HG03196 (cell line): Measurements from ENCODE around the gene MPP2.
"Not testable (repeated sequence)": the region's sequence is repeated elsewhere in the genome, so short reads cannot be mapped to it uniquely, and the experiment has no call there.

ENCODE experiments used
- ATAC-seq: cut with Tn5 transposase; IDR thresholded peaks from one replicate; pipeline ENCODE4 v1.9.1; 2021; ENCODE audit not compliant: unreplicated experiment

The MPP2 gene, protein sequence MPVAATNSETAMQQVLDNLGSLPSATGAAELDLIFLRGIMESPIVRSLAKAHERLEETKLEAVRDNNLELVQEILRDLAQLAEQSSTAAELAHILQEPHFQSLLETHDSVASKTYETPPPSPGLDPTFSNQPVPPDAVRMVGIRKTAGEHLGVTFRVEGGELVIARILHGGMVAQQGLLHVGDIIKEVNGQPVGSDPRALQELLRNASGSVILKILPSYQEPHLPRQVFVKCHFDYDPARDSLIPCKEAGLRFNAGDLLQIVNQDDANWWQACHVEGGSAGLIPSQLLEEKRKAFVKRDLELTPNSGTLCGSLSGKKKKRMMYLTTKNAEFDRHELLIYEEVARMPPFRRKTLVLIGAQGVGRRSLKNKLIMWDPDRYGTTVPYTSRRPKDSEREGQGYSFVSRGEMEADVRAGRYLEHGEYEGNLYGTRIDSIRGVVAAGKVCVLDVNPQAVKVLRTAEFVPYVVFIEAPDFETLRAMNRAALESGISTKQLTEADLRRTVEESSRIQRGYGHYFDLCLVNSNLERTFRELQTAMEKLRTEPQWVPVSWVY

DNA sequence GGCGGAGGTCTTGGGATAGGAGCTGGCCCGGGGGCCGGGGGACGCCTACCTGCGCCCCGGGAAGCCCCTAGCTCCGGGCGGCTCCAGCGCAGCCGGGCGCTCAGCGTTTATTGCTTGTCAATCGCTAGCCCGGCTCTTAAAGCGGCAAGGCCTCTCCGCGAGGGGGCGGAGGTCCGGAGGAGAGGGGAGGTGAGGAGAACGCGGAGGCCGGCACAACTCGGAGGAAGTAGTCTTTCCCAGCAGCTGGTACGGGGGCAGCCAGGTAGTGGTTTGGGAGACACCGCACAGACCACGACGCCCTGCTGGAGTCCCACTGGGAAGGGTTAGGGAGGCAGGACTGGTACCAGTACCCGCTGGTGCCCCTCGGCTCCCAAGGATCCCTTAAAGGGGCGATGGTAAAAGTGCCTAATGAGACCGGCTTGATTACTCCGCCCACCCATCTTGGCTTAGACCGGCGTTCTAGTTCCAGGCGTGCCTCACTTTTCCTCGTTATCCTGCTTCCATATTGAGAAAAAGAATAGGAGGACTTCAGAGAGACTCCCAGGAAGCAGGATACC is at the start of gene MPP2:
Gene MPP2, minus strand, starts transcription at position 112 of the 557 bp plus-strand sequence. CDS start 3,076 bp downstream, outside the sequence.
- no peak for ATAC-seq

DNA sequence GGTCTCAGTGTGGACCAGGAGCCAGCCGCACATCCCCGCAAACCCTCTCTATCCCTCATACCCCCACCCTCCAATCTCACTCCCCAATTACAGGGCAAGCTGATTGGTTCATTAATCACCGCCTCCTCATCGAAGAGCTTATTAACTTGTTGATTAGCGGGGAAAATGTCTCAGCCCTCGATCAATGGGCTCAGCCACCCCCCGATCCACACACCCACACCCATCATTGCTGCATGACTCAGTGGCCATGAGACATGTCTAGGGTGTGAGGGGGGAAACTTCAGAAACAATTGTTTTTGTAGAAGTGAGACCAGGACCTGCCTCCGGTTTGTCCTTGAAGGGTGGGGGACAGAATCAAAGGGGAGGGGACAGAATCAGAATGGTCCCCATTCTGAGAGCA is 48.9 kb upstream of the MPP2 start:
- no peak for ATAC-seq

DNA sequence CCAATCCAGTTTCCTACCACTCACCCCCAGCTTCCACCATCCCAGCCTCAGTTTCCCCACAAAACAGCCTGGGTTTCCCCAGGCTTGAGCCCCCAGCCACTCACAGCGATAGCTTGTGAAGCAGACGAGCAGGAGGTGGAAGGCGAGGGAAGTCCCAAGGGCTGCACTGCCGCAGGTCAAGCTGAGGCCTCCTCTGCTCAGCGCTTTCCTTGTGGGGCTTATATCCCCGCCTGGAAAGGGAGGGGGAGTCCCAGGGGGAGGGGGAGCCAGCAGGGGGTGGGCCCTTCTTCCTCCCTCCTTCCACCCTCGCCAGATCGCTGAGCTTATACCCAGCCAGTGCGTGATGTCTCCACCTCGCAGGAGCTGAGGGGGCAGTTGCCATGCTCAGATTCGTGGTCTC is 46.4 kb upstream of the MPP2 start, which contains the start of gene PYY:
Gene PYY, minus strand, starts transcription at position 195 of the 400 bp plus-strand sequence. CDS start 457 bp downstream, outside the sequence.
- ATAC-seq: no peak

DNA sequence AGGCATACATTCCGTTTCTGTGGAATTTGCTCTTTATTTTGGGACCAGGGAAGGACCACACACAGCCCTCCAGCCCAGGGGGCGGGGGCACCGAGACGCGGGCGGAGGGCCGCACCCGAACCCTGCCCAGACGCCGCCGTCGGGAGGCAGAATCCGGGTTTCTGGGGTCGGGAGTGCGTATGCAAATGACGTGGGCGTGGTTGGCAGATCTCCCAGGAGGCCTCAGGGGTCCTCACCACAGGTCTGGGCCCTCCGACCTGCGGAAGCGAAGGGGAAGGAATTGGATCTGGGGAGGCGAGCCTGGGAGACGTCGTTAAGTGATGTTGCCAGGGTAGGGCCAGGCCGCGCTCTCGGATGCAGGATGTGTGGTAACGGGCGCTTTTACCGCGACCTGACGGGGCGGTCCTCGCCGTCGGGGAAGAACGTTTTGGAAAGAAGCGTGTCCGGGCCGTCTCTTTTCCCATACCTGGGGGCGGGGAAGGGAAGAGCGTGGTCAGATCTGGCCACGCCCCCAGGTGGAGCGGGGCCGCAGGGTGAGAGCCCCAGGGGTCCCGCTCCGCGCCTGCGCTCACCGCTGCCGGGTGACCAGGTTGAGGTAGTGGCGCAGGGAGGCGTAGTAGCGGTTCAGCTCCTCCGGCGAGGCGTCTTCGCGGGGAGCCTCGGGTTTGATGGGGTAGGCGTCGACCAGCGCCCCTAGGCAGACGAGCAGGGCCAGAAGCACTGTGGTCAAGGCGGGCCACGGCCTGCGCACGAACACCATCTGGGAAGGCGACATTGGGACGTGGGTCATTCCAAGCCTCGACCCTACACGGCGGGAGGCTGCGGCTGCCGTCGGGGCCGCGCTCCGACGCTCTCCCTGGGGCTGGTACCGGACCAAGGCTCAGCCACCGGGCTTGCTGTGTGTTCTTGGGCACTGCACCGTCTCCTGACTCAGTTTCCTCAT is 45.7 kb upstream of the MPP2 start:
- no peak for ATAC-seq

DNA sequence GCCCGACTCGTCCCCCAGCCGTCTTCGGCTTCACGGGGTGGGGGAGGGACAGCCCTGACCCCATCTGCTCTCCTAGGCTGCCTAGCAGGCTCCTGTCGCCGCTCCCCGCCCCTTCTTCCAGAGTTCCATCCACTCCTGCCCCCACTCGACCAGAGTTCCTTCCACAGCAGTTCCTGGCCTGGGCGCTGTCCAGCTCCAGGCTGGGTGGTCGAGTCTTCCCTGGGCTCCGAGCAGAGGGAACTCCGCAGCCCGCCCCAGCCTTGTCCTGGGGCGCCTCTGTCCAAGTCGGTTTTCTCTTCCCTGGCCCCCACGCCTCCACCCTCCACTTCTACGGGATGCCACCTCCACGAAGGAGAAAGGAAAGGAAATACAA is 45.0 kb upstream of the MPP2 start:
- no peak for ATAC-seq

DNA sequence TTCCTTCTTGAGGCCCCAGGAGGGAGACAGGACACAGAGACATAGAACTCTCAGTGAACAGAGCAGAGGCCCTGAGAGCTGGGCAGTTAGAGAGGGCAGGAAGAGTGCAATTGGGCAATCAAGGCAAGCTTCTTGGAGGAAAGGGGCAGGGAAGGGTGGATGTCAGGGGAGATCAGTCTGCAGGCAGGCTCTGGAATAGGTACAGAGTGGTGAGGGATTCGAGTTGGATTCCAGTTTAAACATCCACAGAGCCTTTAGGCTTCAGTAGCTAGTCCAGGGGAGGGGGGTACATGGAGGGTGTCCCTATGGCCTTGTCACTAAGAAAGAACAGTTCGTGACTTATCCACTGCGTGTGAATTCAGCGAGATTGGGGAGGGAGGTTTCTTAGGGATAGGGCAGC is 44.4 kb upstream of the MPP2 start:
- no peak for ATAC-seq

DNA sequence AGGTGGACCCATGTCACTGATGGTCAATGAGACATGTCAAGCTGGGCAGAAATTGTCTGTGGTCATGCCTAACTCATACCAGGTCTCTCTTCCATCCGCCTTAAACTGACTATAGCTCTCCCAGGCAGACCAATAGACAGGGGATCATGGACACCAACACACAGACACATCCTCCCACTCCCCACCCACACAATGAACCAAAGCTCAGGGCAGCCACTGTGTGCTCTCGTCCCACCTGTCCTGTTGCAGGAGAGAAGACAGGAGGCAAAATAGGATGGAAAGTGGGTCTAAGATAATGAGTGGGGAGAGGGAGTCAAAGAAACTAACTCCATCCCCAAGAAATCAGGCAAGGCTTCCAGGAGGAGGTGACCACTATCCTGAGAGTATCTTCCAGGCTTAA is 43.2 kb upstream of the MPP2 start:
- no peak for ATAC-seq

DNA sequence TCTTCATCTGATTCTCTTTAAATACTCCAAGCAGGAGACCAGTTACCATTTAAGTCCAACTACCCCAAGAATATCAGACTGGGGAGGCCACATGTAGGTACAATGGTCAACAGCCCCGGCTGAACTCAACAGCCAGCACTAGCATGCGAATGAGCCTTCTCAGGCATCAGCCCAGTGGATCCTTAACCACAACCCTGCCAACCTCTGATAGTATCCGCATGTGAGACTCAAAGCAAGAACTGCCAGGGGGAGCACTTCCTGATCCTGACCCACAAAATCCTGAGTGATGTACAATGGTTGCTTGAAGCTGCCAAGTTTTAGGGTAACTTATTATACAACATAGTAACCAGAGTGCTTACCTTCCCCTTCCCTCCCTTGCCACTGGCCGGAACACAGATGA is 42.4 kb upstream of the MPP2 start:
- ATAC-seq: no peak

DNA sequence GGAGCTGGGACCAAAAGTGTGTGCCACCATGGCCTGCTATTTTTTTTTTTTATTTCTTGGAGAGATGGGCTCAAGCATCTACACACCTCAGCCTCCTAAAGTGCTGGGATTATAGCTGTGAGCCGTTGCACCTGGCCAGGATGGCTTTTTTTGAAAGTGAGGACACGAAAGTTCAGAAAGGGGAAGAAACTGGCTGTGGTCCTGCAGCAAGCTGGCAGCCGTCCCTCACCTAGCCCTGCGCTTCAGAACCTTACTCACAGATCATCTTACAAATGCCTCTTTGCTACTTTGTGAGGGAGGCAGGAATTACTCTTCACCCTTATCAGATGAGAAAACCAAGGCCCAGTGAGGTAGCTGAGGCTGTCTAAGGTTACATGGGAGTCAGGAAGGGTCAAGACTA is 39.4 kb upstream of the MPP2 start:
- ATAC-seq: no peak

DNA sequence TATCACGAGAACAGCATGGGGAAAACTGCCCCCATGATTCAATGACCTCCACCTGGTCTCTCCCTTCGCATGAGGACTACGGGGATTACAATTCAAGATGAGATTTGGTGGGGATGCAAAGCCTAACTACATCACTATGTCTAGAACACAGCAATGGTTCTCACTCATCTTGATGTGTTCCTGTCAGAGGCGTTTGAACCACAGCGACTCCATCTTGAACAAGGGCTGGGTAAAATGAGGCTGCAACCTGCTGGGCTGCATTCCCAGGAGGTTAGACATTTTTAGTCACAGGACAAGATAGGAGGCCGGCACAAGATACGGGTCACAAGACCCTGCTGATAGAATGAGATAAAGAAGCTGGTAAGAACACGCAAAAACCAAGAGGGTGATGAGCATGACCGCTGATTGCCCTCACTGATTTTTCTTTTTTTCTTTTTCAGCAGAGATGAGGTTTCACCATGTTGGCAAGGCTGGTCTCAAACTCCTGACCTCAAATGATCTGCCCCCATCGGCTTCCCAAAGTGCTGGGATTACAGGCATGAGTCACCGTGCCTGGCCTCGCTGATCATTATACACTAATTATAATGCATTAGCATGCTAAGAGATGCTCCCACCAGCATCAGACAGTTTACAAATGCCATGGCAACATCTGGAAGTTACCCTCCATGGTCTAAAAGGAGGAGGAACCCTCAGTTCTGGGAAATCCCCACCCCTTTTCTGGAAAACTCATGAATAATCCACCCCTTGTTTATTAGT is 37.9 kb upstream of the MPP2 start:
- ATAC-seq: no peak

DNA sequence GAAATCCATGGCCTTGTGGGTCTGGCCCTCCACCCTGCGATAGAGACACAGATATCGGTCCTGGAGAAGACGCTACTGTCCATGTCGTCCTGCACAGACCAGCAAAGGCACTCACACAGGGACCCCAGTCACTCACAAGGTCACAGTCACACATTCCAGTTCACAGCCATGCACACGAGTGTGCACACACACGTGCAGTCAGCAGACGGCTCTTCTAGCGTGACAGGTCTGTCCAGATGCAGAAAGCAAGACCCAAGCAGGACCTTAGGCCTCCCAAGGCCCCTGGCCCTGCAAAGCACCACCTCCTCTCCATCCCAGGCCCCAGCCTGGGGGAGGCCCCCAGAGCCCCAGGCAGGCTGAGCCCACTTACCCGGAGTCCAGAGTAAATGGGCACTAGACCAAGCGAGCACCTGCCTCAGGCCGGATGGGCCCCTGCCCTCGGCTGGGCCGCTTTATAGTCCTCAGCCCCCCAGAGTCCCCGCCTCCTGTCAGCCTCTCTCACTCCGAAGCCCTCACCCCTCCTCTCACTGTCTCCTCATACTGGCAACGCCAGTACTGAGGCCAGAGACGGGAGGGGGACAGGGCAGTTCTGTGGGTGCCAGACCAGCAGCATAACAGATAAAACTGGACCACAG is 34.8 kb upstream of the MPP2 start, which contains the start of gene PPY:
Gene PPY, minus strand, starts transcription at position 426 of the 635 bp plus-strand sequence. CDS start 822 bp downstream, outside the sequence.
- ATAC-seq: no peak

DNA sequence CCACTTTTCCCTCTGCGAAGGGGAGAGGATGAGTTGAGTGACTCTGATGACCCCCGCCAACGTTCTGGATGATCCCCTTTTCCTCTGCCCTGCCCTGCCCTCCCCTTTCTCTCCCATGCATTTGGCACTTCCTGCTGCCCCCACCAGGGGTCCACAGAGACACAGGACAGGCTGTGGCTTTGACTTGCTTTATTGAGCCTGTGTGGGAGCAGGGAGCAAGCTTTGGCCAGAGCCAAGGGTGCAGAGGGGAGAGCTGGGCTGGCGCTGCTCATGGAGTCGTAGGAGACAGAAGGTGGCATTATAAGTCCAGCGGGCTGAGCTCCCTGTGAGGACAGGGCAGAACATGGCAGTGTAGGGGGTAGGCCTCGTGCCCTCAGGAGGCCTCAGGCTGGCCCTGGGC is 33.3 kb upstream of the MPP2 start:
- no peak for ATAC-seq

DNA sequence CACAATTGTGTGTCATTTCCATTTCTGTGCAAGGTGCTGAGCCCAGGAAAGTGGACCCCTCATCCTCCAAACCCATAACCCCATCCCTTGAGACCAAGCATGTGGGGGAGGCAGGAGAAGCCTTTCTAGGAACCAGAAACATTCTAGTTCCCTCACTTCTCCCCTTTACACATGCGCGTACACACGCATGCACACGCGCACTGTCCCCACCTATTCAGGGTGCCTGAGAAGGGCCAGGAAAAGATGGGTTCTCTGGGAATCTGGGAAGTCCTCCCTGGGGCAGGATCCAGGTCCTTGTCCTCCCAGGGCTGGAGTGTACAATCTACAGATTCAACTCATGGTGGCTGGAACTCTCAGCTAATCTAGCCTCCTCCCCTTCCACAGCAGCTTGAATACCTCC is 32.5 kb upstream of the MPP2 start:
- no peak for ATAC-seq

DNA sequence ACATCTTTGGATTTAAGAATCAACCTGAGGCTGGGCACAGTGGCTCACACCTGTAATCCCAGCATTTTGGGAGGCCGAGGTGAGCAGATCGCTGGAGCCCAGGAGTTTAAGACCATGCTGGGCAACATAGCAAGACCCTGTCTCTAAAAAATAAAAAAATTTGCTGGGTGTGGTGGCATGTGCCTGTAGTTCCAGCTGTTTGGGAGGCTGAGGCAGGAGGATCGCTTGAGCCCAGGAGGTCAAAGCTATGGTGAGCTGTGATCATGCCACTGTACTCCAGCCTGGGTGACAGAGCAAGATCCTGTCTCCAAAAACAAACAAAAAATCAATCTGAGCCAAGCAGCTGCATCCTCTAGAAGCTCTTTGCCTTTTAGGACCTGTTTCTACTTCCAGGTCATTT is 32.1 kb upstream of the MPP2 start:
- not testable (repeated sequence) for ATAC-seq

DNA sequence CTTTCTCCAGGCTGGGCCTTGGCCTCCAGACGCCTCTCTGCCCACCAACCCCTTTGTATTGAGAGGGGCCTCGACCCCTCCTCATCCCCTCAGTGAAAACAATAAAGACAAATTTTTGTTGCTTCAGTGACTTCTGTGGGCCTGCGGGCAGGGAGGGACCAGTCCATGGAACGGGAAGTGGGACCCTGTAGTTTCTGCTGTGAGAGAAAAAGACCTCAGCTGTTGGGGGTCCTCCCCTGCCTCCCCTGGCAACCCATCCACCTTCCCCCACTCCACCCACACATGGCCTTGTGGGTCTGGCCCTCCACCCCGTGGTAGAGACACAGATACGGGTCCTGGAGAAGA is 31.5 kb upstream of the MPP2 start:
- ATAC-seq: no peak

DNA sequence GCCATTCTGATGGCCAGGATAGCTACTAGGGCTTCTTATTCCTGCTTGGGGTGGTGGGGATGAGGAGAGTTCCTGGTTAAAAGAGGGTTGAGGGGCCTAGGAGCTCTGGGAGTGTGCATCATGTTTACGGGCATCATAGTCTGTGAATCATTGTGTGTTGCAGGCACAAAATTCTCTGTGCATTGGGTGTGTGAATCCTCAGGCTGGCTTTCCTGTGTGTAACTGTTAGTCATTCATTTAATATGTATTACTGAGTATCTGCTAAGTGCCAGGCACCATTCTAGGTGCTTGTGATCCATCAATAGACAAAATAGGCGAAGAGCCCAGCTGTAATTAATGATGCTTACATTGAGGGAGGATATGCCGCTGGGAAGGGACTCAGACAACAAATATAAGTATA is 29.1 kb upstream of the MPP2 start:
- no peak for ATAC-seq

DNA sequence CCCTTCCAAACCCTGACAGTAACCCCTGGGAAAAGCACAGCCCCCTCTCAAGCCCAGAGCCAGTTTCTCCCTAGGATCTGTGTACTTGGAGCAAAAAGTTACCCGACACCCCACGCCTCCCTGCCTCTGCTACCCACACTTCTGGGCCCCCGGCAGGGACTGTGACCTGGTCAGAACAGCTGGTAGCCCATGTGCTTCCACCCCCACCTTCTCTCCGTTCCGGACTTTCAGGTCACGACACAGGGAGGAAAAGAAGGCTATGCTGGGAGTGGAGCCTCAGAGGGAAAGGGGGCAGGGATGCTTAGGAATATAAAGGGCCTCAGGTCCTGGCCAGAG is 28.6 kb upstream of the MPP2 start:
- no peak for ATAC-seq

DNA sequence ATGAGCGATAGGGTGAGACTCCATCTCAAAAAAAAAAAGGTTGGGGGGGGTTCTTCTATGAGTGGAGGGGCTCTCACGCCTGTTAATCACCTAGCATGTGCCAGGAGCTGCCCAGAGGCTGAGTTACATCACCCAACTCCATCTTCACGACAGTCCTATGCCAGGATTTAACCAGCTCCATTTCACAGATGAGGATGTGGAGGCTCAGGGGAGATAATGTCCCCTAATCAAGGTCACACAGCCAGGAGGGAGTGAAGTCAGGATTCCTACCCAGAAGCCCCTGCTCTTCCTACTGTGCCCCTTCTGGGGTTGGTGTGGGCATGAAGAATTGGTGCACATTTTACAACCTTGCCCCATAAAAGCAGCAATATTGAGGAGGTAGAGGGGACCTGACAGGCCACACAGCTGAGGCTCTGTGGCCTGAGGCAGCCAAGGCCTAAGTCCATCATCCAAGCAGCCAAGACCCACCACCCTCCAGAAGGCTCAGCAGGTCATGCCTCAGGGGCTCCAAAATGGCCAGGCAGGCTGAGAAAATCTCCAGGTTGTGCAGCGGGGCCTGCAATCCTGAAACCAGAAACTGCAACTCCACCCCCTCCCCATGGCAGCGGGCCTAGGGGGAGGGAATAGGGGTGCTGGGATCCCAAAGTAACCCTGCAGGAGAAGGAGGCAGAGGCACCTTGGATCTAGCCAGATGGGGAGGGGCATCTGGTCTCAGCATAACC is 28.0 kb upstream of the MPP2 start:
- no peak for ATAC-seq

DNA sequence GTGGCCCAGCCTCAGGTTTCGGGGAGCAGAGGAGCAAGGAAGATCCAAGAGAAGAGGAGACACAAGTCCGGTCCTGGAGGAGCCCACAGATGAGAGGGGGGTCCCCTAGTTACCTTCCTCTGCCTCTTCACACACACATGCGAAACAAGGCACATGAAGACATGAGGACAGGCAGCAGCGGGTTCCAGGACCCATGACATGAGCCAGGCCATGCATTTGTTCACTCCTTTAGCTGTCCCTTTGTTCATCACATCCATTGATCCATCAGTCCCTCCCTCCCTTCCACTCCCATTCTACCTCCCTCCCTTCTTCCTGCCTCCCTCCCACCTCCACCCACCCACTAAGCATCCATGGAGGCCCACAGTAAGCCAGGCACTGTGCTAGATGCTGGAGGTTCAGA is 25.6 kb upstream of the MPP2 start:
- no peak for ATAC-seq

DNA sequence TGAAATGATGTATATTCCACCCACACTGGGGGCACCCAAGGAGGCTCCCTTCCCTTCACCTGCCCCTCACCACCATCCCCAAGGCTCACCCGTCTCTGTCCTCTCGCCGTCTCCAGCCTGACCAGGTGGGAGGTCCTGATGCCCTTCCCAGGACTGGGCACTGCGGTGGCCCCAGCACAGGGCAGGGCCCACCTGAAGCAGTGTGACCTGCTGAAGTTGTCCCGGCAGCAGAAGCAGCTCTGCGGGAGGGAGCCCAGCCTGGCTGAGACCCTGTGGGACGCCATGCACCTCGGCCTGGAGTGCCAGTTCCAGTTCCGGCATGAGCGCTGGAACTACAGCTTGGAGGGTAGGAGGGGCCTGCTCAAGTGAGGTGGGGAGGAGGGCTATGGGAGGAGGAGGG is 25.0 kb upstream of the MPP2 start:
- ATAC-seq: no peak
